H9 (cell line): Measurements from ENCODE around the gene BRSK2. TPM values are rescaled to one million over a fixed set of nuclear protein-coding genes. Genes with fewer than 3 reads are reported as not detected.

Experiments
- DNase-seq: peaks from one replicate; pipeline ENCODE4 v3.0.0-alpha.2; 2017
- H2AFZ ChIP-seq: one replicate; pipeline ENCODE4 v1.6.1; 2013; ENCODE audit warnings: mild to moderate bottlenecking, low read length, control low read depth, moderate library complexity
- H2AK5ac ChIP-seq: 2 replicates; pipeline ENCODE4 v1.6.1; 2013; ENCODE audit warnings: low read length, control low read depth, mixed read lengths; ENCODE audit not compliant: insufficient read length
- H2BK120ac ChIP-seq: one replicate; pipeline ENCODE4 v1.6.1; 2013; ENCODE audit warnings: low read depth, mild to moderate bottlenecking, low read length, control low read depth, inconsistent platforms; ENCODE audit not compliant: poor library complexity, severe bottlenecking
- H2BK12ac ChIP-seq: 2 replicates; pipeline ENCODE4 v1.6.1; 2013; ENCODE audit warnings: low read length, control low read depth, mixed read lengths, low read depth; ENCODE audit not compliant: insufficient read length
- H2BK15ac ChIP-seq: 2 replicates; pipeline ENCODE4 v1.6.1; 2013; ENCODE audit warnings: low read depth, low read length, control low read depth
- H2BK20ac ChIP-seq: one replicate; pipeline ENCODE4 v1.6.1; 2013; ENCODE audit warnings: low read depth, mild to moderate bottlenecking, low read length, control low read depth, inconsistent platforms; ENCODE audit not compliant: poor library complexity, severe bottlenecking
- H2BK5ac ChIP-seq: 2 replicates; pipeline ENCODE4 v1.6.1; 2013; ENCODE audit warnings: low read length, control low read depth, mixed read lengths; ENCODE audit not compliant: insufficient read length
- H3K14ac ChIP-seq: 2 replicates; pipeline ENCODE4 v1.6.1; 2013; ENCODE audit warnings: low read length, control low read depth; ENCODE audit not compliant: insufficient read depth
- H3K18ac ChIP-seq: 2 replicates; pipeline ENCODE4 v1.6.1; 2013; ENCODE audit warnings: low read depth, mild to moderate bottlenecking, mixed read lengths, low read length, control low read depth; ENCODE audit not compliant: insufficient read length
- H3K23ac ChIP-seq: 2 replicates; pipeline ENCODE4 v1.6.1; 2013; ENCODE audit warnings: low read length, control low read depth, mixed read lengths, low read depth; ENCODE audit not compliant: insufficient read length
- H3K23me2 ChIP-seq: 2 replicates; pipeline ENCODE4 v1.6.1; 2013; ENCODE audit warnings: low read depth, mild to moderate bottlenecking, mixed read lengths, low read length, control low read depth; ENCODE audit not compliant: insufficient read length, poor library complexity, severe bottlenecking
- H3K27ac ChIP-seq: 2 replicates; pipeline ENCODE4 v1.5.1; 2013; ENCODE audit warnings: low read length, control low read depth, mixed read lengths, low read depth; ENCODE audit not compliant: insufficient read length
- H3K27me3 ChIP-seq: 2 replicates; pipeline ENCODE4 v1.6.1; 2013; ENCODE audit warnings: low read length, control low read depth, inconsistent platforms; ENCODE audit not compliant: insufficient read depth
- H3K4ac ChIP-seq: 2 replicates; pipeline ENCODE4 v1.6.1; 2013; ENCODE audit warnings: low read depth, mild to moderate bottlenecking, control low read depth, inconsistent platforms, low read length, moderate library complexity
- H3K4me1 ChIP-seq: 2 replicates; pipeline ENCODE4 v1.6.1; 2013; ENCODE audit warnings: low read length, control low read depth, inconsistent platforms; ENCODE audit not compliant: insufficient read depth
- H3K4me2 ChIP-seq: 2 replicates; pipeline ENCODE4 v1.6.1; 2013; ENCODE audit warnings: low read length, control low read depth, mixed read lengths; ENCODE audit not compliant: insufficient read length, insufficient read depth
- H3K56ac ChIP-seq: 2 replicates; pipeline ENCODE4 v1.6.1; 2013; ENCODE audit warnings: low read depth, mild to moderate bottlenecking, mixed read lengths, low read length, control low read depth; ENCODE audit not compliant: insufficient read length
- H3K79me1 ChIP-seq: 2 replicates; pipeline ENCODE4 v1.6.1; 2013; ENCODE audit warnings: low read depth, mild to moderate bottlenecking, moderate library complexity, low read length, control low read depth, inconsistent platforms; ENCODE audit not compliant: insufficient read depth, poor library complexity, severe bottlenecking
- H3K79me2 ChIP-seq: 2 replicates; pipeline ENCODE4 v1.6.1; 2013; ENCODE audit warnings: low read length, control low read depth, inconsistent platforms; ENCODE audit not compliant: insufficient read depth
- H3K9ac ChIP-seq: 2 replicates; pipeline ENCODE4 v1.6.1; 2013; ENCODE audit warnings: low read length, control low read depth, mixed read lengths; ENCODE audit not compliant: insufficient read length; ENCODE audit errors: extremely low read depth
- H3K9me3 ChIP-seq: one replicate; pipeline ENCODE4 v1.6.1; 2013; ENCODE audit warnings: low read depth, low read length, inconsistent platforms; ENCODE audit not compliant: control insufficient read depth
- H3T11ph ChIP-seq: one replicate; pipeline ENCODE4 v1.6.1; 2013; ENCODE audit warnings: mild to moderate bottlenecking, low read length, control low read depth, inconsistent platforms
- H4K20me1 ChIP-seq: one replicate; pipeline ENCODE4 v1.6.1; 2013; ENCODE audit not compliant: control insufficient read depth, insufficient read length, insufficient read depth
- H4K5ac ChIP-seq: 2 replicates; pipeline ENCODE4 v1.6.1; 2013; ENCODE audit warnings: low read depth, mild to moderate bottlenecking, mixed read lengths, low read length, control low read depth; ENCODE audit not compliant: insufficient read length
- H4K8ac ChIP-seq: replicated peaks from 2 replicates; pipeline ENCODE4 v1.6.1; 2013; ENCODE audit warnings: low read length, control low read depth, mixed read lengths, low read depth; ENCODE audit not compliant: insufficient read length
- H4K91ac ChIP-seq: 2 replicates; pipeline ENCODE4 v1.6.1; 2013; ENCODE audit warnings: low read depth, mild to moderate bottlenecking, moderate library complexity, mixed read lengths, low read length, control low read depth; ENCODE audit not compliant: insufficient read length
- H3K27ac Mint-ChIP-seq, 3 experiments: 2 replicates in 2 of 3; 3 replicates in 1 of 3; pipeline ENCODE4 v1.8.0; 2020 to 2021; ENCODE audit warnings: mixed read lengths in 3 of 3, mild to moderate bottlenecking in 1 of 3, moderate library complexity in 1 of 3
- H3K27me3 Mint-ChIP-seq: 2 replicates; pipeline ENCODE4 v1.8.0; 2021; ENCODE audit warnings: low read depth, mild to moderate bottlenecking, moderate library complexity, mixed read lengths
- H3K36me3 Mint-ChIP-seq, 3 experiments: 2 replicates in 2 of 3; 3 replicates in 1 of 3; pipeline ENCODE4 v1.8.0; 2020 to 2021; ENCODE audit warnings: low read depth in 3 of 3, mixed read lengths in 3 of 3; ENCODE audit not compliant: insufficient read depth in 1 of 3
- H3K4me1 Mint-ChIP-seq, 2 experiments: 2 replicates each; pipeline ENCODE4 v1.8.0; 2020; ENCODE audit warnings: mixed read lengths in 2 of 2
- H3K4me3 Mint-ChIP-seq, 2 experiments: 2 replicates in 1 of 2; 3 replicates in 1 of 2; pipeline ENCODE4 v1.8.0; 2020 to 2021; ENCODE audit warnings: mild to moderate bottlenecking in 2 of 2, mixed read lengths in 2 of 2, moderate library complexity in 1 of 2
- H3K9me3 Mint-ChIP-seq, 2 experiments: 2 replicates in 1 of 2; 3 replicates in 1 of 2; pipeline ENCODE4 v1.8.0; 2020; ENCODE audit warnings: mild to moderate bottlenecking in 2 of 2, mixed read lengths in 2 of 2, moderate library complexity in 1 of 2
- CTCF ChIP-seq: fragments of 200-600 bp; sonication (generic); conservative IDR thresholded peaks from 3 replicates; pipeline ENCODE4 v1.8.0; 2021; ENCODE audit warnings: antibody characterized with exemption, mild to moderate bottlenecking
- WGBS: extraction: QIAGEN DNeasy Blood & Tissue Kit; methylation state at CpG from one replicate; pipeline ENCODE4 v1.1.7; 2013; ENCODE audit warnings: missing lambda C conversion rate, low lambda C conversion rate, mixed read lengths; ENCODE audit not compliant: insufficient read length; ENCODE audit errors: extremely low coverage; 5-methylcytosine and 5-hydroxymethylcytosine counted together
- total RNA-seq: library from RNA; stranded (reverse); gene quantifications from 2 replicates; pipeline ENCODE4 v1.2.1, GENCODE V29; 2021

Gene BRSK2
- total RNA-seq, 1 experiment from 2014 or later, result 28.4 TPM

- Histone ChIP-seq H3K4me1 (no peaks in the 10 kb centered on the region), H2BK20ac (no peak overlapping the region), H3K79me2 (peaks cover 3% of the 10 kb centered on the region; the same call in 1 of the 2 replicates), H3K18ac (no peak overlapping the region), H4K20me1 (no peaks in the 10 kb centered on the region), H3K27me3 (no peaks in the 10 kb centered on the region), H2AFZ (no peak overlapping the region), H2BK5ac (no peak overlapping the region), H2BK15ac (no peak overlapping the region), H3K9ac (no peak overlapping the region), H3K14ac (no peak overlapping the region), H4K91ac (no peak overlapping the region), H3T11ph (no peak overlapping the region), H2BK120ac (no peak overlapping the region), H2BK12ac (no peak overlapping the region), H4K8ac (no peak overlapping the region), H3K4me2 (no peak overlapping the region), H3K56ac (no peak overlapping the region), H3K9me3 (no peaks in the 10 kb centered on the region), H3K4ac (no peak overlapping the region), H3K27ac (no peak overlapping the region), H3K23me2 (no peaks in the 10 kb centered on the region), H3K79me1 (peaks cover 3% of the 10 kb centered on the region), H2AK5ac (no peak overlapping the region), H4K5ac (no peak overlapping the region), H3K23ac (no peak overlapping the region)
- WGBS, result no CpG with 5 or more reads among the region's 23 CpGs
- H3K4me1 Mint-ChIP-seq, result peaks cover 0 to 5% of the 10 kb centered on the region in 2 experiments; a peak in 1 of 4 replicates
- no peak overlapping the region; a peak in 1 of 7 replicates for H3K27ac Mint-ChIP-seq
- no peak overlapping the region for H3K4me3 Mint-ChIP-seq
- TF ChIP-seq CTCF, result no peak
- no peaks in the 10 kb centered on the region for H3K27me3 Mint-ChIP-seq
- no peak for DNase-seq
- H3K36me3 Mint-ChIP-seq, result no peaks in the 10 kb centered on the region
- H3K9me3 Mint-ChIP-seq, result no peaks in the 10 kb centered on the region
These were observed 98.3 kb downstream of the BRSK2 start for GRCh38 chr11:1487851-1488574.
